Vagina (tissue), 2 donors: ENCODE results near the gene CDC73. TPM values are rescaled to one million over a fixed set of nuclear protein-coding genes. Genes with fewer than 3 reads are reported as not detected.

ENCODE experiments used
- DNase-seq, 2 donors: peaks; one replicate each; pipeline ENCODE4 v3.0.0-alpha.2; 2017; ENCODE audit errors: extremely low spot score in 2 of 2
- H3K27ac ChIP-seq: fragments of 200-600 bp; sonication (generic); one replicate; pipeline ENCODE4 v1.5.1; 2019
- H3K27me3 ChIP-seq: fragments of 200-600 bp; sonication (generic); one replicate; pipeline ENCODE4 v1.5.1; 2019
- H3K36me3 ChIP-seq, 2 donors: fragments of 200-600 bp; sonication (generic); one replicate each; pipeline ENCODE4 v1.5.1; 2017 to 2019
- H3K4me1 ChIP-seq: fragments of 200-600 bp; sonication (generic); one replicate; pipeline ENCODE4 v1.5.1; 2019
- H3K4me3 ChIP-seq, 2 donors: fragments of 200-600 bp; sonication (generic); 1 replicate in 1 of 2; 2 replicates in 1 of 2; pipeline ENCODE4 v1.5.1; 2016 to 2019
- H3K9me3 ChIP-seq: fragments of 200-600 bp; sonication (generic); one replicate; pipeline ENCODE4 v1.5.1; 2019
- POLR2A ChIP-seq, 2 donors: fragments of 450-650 bp; IDR thresholded peaks; one replicate each; pipeline ENCODE4 v1.6.1; 2017; ENCODE audit warnings: antibody characterized with exemption in 2 of 2, mild to moderate bottlenecking in 2 of 2, moderate library complexity in 2 of 2
- POLR2AphosphoS5 ChIP-seq, 2 donors: sonication (generic); formaldehyde crosslinking; IDR thresholded peaks; one replicate each; pipeline ENCODE4 v1.9.0; 2017; ENCODE audit warnings: antibody characterized with exemption in 2 of 2, mild to moderate bottlenecking in 2 of 2, low read depth in 1 of 2; ENCODE audit not compliant: insufficient read depth in 1 of 2
- intact Hi-C: fragments of 100-400 bp; cut with DNase I; formaldehyde crosslinking; loops from one replicate; pipeline ENCODE4 v1.15.1; 2023
- total RNA-seq: library from RNA; depleted of rRNA; stranded (reverse); fragments of >200 nt; gene quantifications from one replicate; pipeline ENCODE4 v1.2.3, GENCODE V29; 2016
- TF ChIP-seq, protein P1 (sequence below), 3 experiments: fragments of 450-650 bp in 2 of 3; fragments of 200-600 bp in 1 of 3; sonication (generic) in 1 of 3; IDR thresholded peaks; one replicate each; pipeline ENCODE4 v1.5.1; 2017 to 2019; ENCODE audit warnings: antibody characterized with exemption in 3 of 3, mild to moderate bottlenecking in 2 of 3, moderate library complexity in 2 of 3

CDC73 gene
- total RNA-seq, 1 donor from 2014 or later: 28.5 TPM

GRCh38 chr1:193108471-193108870 lies 13.4 kb upstream of the CDC73 start:
- Histone ChIP-seq H3K9me3 (no peaks in the 10 kb centered on the region), H3K4me1 (peaks cover 8% of the 10 kb centered on the region), H3K27me3 (no peaks in the 10 kb centered on the region), H3K27ac (no peak overlapping the region), H3K36me3 (no peaks in the 10 kb centered on the region), H3K4me3 (no peak overlapping the region)
- TF ChIP-seq, protein P1, sequence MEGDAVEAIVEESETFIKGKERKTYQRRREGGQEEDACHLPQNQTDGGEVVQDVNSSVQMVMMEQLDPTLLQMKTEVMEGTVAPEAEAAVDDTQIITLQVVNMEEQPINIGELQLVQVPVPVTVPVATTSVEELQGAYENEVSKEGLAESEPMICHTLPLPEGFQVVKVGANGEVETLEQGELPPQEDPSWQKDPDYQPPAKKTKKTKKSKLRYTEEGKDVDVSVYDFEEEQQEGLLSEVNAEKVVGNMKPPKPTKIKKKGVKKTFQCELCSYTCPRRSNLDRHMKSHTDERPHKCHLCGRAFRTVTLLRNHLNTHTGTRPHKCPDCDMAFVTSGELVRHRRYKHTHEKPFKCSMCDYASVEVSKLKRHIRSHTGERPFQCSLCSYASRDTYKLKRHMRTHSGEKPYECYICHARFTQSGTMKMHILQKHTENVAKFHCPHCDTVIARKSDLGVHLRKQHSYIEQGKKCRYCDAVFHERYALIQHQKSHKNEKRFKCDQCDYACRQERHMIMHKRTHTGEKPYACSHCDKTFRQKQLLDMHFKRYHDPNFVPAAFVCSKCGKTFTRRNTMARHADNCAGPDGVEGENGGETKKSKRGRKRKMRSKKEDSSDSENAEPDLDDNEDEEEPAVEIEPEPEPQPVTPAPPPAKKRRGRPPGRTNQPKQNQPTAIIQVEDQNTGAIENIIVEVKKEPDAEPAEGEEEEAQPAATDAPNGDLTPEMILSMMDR (IDR thresholded peaks at IDR 0.05): no peak
- no peak for TF ChIP-seq POLR2A (IDR thresholded peaks at IDR 0.05)
- no peak for TF ChIP-seq POLR2AphosphoS5 (IDR thresholded peaks at IDR 0.05; ENCODE audit: insufficient read depth in 1 of 2, low read depth in 1 of 2)
- no peak for DNase-seq
- intact Hi-C loops: no loop called here

GRCh38 chr1:193109619-193110018 lies 12.2 kb upstream of the CDC73 start:
- no peak for DNase-seq
- Histone ChIP-seq H3K27me3 (no peaks in the 10 kb centered on the region), H3K4me1 (no peaks in the 10 kb centered on the region), H3K27ac (no peak overlapping the region), H3K36me3 (no peaks in the 10 kb centered on the region), H3K9me3 (no peaks in the 10 kb centered on the region), H3K4me3 (no peak overlapping the region)
- TF ChIP-seq POLR2A (IDR thresholded peaks at IDR 0.05) (no peak), POLR2AphosphoS5 (IDR thresholded peaks at IDR 0.05; ENCODE audit: insufficient read depth in 1 of 2, low read depth in 1 of 2) (no peak)
- TF ChIP-seq, protein P1 (IDR thresholded peaks at IDR 0.05): no peak
- intact Hi-C loops: no loop called here

DNA sequence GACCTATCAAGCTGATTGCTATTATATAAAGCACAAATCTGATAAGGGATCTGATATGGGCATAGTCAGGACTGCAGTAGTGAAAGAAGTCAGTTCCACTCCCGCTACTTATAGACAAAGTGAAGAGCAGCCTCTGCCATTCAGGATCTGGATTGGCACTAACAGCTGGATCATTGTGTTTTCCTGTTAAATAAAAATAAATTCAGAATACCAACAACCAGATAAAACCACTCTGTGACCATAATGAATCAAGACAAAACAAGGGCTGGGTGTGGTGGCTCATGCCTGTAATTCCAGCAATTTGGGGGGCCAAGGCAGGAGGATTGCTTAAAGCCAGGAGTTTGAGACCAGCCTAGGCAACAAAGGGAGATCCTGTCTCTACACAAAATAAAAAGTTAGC lies 11.6 kb upstream of the CDC73 start:
- no peak overlapping the region for H3K4me3 ChIP-seq
- no peaks in the 10 kb centered on the region for H3K4me1 ChIP-seq
- H3K27me3 ChIP-seq: no peaks in the 10 kb centered on the region
- TF ChIP-seq, protein P1 (IDR thresholded peaks at IDR 0.05): no peak
- TF ChIP-seq POLR2AphosphoS5 (IDR thresholded peaks at IDR 0.05; ENCODE audit: insufficient read depth in 1 of 2, low read depth in 1 of 2) (no peak), POLR2A (IDR thresholded peaks at IDR 0.05) (no peak)
- no peaks in the 10 kb centered on the region for H3K9me3 ChIP-seq
- intact Hi-C loops: no loop called here
- H3K27ac ChIP-seq: no peak overlapping the region
- H3K36me3 ChIP-seq: no peaks in the 10 kb centered on the region
- no peak for DNase-seq

- no peaks in the 10 kb centered on the region for H3K36me3 ChIP-seq
- no peaks in the 10 kb centered on the region for H3K27me3 ChIP-seq
- no peaks in the 10 kb centered on the region for H3K9me3 ChIP-seq
- intact Hi-C loops: no loop called here
- no peak for DNase-seq
- H3K4me1 ChIP-seq: no peaks in the 10 kb centered on the region
- no peak overlapping the region for H3K4me3 ChIP-seq
- TF ChIP-seq, protein P1 (IDR thresholded peaks at IDR 0.05): no peak
- TF ChIP-seq POLR2AphosphoS5 (IDR thresholded peaks at IDR 0.05; ENCODE audit: insufficient read depth in 1 of 2, low read depth in 1 of 2) (no peak), POLR2A (IDR thresholded peaks at IDR 0.05) (no peak)
- H3K27ac ChIP-seq: no peak overlapping the region
Observed at GRCh38 chr1:193110864-193111263, 11.0 kb upstream of the CDC73 start.

- Histone ChIP-seq H3K36me3 (no peaks in the 10 kb centered on the region), H3K9me3 (no peaks in the 10 kb centered on the region), H3K4me1 (no peaks in the 10 kb centered on the region), H3K27ac (peak overlapping the region; percentile 13), H3K27me3 (no peaks in the 10 kb centered on the region), H3K4me3 (no peak overlapping the region)
- intact Hi-C loops: no loop called here
- DNase-seq: no peak
- no peak for TF ChIP-seq POLR2A (IDR thresholded peaks at IDR 0.05)
- TF ChIP-seq POLR2AphosphoS5 (IDR thresholded peaks at IDR 0.05; ENCODE audit: insufficient read depth in 1 of 2, low read depth in 1 of 2): peak in 1 of 2 donors; percentile 24
- TF ChIP-seq, protein P1 (IDR thresholded peaks at IDR 0.05): no peak
Observed at GRCh38 chr1:193111641-193112090, 10.2 kb upstream of the CDC73 start.
